Kidney tubule cell (primary cell): ENCODE data around the gene SYTL3.
A peak's percentile ranks its signal among the peaks of the same experiment; 100 is the strongest.
"Not testable (repeated sequence)": the region's sequence is repeated elsewhere in the genome, so short reads cannot be mapped to it uniquely, and the experiment has no call there.

ENCODE experiments used
- DNase-seq: peaks from one replicate; pipeline ENCODE4 v3.0.0-alpha.2; 2018; ENCODE audit warnings: low spot score

SYTL3 gene

DNA sequence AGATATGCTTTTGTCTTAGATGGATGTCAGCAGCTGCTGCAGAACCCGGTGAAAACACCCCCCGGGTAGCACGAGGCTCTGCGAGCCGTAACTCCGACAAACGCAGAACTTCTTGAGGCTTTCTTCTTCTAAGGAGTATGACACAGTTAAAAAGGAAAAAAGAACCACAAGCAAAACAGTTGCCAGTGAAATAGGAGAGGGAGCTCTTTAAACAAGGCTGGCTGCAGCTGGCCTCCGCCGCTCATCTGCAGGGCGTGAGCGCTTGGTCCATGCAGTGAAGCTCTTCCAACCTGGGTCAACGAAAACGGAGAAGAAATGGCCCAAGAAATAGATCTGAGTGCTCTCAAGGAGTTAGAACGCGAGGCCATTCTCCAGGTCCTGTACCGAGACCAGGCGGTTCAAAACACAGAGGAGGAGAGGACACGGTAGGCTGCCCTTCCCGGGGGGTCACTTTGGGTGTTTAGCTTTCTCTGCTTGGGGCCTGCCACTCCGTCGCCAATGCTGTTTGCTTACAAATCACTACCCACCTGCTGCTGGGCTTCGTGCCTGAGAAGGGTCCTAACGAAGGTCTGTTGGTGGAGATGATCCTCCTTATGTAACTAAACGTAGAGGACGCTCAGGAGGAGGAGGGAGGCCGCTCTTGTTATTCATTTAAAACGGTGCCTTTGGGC, 13.2 kb downstream of the SYTL3 start:
- DNase-seq = no peak

DNA sequence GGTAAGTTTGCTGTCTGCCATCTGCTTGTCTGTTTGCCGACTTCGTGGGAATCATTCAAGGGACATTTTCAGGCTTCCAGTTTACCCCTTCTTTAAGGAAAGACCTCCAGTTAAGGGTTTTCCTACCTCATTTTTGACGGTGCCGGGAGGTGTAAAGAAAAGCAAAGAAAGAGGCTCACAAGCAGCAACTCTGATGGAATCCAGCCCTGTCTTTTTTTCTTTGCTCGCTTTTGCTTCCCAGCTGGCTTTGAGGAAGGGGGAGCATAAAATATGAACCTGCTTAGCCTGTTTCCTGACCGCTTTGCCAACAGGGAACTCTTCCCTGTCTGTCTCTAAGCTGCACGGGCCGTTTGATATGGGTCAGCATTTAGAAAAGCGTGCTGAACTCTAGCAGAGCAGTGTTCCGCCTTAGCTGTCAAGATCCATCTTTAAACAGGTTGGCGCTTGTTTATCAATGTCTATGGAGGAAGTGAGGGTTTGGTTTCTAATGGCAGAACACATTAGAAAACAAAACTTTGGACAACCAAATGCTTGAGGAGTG, 13.8 kb downstream of the SYTL3 start:
- DNase-seq = no peak

DNA sequence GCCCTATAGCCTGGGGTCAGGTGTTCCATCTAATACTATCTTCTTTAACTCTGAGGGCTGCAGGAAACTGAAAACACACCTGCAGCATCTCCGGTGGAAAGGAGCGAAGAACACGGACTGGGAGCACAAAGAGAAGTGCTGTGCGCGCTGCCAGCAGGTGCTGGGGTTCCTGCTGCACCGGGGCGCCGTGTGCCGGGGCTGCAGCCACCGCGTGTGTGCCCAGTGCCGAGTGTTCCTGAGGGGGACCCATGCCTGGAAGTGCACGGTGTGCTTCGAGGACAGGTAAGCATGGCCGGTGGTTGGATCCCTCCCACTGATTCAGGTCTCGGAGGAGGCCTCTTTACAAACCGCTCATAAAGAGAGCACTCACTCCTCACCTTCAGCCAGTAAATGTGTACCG, 15.5 kb downstream of the SYTL3 start:
- DNase-seq = no peak

DNA sequence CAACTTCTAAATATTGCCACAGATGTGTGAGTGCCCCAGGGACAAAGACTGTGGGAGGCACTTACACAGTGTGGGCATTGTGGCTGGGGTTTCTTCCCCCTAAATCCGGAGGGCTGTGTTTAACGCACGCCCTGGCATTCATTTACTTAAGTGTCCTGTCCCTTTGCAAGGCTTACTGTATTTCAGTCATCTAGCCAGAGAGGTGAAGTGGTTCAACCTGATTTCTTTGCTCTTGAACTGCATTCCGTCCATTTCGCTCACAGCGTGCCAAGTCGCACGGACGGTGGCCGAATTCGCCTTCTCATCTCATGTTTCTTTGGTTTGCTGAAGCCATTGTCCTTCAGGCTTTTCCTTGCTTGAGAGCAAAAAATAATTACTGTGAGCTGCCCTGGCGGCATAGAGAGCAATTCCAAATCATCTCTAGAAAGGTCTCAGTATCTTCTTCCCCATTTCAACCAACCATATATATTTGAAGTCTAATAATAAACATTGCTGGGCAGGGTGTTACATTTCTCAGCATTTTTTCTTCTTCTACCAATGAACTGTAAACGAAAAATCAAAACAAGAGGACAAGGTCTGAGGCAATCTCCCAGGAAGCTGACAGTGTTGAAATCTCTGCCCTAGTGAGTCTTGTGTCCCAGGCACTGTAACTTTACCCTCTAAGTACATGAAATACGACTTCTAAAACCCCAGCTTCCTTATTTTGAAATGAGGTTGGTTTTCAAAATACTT, 16.9 kb downstream of the SYTL3 start:
- DNase-seq = no peak

DNA sequence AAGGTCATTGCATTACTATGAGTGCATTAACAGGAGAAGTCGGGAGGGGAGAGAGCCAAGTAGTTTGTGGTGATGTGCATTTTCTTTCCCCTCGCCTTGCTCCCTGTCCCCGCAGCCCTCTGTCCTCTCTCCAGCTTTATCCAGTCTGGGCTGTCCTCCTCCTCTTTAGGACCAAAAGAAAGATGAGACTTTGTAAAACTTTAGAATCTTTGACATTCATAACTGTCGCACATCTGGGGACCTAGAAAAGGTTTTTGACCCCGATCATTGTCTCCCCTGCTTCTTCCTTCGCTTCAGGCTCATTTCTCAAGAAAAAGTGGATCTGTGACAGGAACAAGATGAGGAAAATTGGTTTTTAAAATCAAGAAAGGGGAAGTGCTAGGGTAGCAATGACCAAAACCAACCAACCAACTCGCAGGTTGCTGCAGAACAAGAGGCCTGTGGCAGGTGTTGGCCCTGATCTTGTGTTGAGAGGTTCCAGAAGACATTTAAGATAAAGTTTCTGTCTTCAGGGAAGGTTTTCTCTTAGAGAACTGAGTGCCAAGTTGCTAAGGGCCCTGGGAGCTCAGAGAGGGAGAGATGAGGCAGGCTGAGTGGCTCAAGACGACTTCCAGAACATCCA, 17.6 kb downstream of the SYTL3 start:
- DNase-seq = no peak

DNA sequence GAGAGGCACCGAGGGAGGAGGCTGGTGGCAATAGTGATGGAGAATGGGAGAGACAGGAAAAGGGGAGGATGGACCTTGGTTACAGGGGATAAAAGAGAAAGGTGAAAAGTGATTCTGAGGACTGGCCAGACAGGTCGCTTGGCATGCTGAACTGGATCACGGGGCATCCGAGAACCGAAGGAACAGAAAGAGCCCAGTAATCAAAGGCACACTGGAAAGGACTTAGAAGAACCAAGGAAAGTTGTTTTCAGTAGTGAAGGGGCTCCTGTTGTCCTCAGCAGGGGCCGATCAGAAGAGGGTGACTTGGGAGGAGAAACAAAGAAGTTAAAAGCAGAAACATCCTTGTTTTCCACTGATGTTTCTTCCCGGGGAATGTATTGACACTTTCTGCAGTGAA, 18.9 kb downstream of the SYTL3 start:
- no peak for DNase-seq

DNA sequence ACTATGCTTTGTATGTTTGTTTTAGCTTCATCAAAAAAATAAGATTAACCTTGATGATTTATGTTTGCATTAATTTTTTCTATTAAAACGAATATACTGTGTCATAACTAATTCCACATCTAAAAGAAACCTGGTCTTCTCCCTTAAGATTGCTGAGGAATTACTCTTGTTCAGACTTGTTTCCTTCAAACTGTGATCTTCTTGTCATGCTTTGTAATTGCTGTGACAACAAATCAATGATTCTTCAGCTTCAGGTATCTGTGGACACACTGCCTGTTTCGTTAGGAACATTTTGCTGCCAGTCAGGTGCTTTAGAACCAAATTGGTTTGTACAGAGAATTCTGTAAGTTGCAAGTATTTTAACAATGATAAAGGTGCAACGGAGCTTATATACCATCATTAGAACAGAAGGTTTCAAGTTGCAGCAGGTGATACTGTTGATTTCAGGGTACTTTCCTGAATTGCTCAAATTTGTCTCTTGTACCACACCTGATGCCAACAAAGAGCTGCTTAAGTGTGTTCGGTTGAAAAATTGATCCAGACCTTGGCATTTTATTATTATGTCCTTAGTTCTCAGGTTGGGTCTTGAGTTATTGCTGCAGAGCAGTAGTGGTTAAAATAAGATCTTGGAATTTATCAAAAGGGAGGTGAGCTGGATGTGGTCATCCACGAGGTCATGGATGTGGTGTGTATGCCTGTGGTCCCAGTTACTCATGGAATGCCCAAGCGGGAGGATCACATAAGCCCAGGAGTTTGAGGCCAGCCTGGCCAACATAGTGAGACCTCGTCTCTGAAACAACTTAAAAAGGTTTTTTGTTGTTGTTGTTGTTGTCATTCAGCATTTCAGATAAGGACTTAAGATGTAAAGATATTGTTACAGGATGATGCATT, 19.5 kb downstream of the SYTL3 start:
- peak; percentile 68 for DNase-seq

DNA sequence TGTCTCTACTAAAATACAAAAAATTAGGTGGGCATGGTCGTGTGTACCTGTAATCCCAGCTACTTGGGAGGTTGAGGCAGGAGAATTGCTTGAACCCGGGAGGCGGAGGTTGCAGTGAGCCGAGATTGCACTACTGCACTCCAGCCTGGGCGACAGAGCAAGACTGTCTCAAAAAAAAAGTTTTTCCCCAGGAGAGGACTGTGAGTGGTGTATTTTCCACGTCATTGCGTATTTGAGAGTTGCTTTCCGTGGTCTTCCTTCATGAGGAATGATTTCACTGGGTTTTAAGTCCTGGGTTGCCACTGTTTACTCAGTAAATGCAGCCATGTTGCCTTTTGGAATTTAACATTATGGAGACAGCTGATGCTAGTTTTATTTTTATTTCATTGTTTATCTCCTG, 22.3 kb downstream of the SYTL3 start:
- not testable (repeated sequence) for DNase-seq

DNA sequence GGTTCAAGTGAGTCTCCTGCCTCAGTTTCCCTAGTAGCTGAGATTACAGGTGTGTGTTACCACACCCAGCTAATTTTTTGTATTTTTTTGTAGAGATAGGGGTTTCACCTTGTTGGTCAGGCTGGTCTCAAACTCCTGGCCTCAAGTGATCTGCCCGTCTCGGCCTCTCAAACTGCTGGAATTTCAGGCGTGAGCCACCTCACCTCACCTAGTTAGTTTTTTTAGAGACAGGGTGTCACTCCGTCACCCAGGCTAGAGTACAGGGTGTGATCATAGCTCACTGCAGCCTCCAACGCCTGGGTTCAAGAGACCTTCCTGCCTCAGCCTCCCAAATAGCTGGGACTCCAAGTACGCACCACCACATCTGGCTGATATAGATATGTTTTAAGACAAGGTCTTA, 22.9 kb downstream of the SYTL3 start:
- no peak for DNase-seq

DNA sequence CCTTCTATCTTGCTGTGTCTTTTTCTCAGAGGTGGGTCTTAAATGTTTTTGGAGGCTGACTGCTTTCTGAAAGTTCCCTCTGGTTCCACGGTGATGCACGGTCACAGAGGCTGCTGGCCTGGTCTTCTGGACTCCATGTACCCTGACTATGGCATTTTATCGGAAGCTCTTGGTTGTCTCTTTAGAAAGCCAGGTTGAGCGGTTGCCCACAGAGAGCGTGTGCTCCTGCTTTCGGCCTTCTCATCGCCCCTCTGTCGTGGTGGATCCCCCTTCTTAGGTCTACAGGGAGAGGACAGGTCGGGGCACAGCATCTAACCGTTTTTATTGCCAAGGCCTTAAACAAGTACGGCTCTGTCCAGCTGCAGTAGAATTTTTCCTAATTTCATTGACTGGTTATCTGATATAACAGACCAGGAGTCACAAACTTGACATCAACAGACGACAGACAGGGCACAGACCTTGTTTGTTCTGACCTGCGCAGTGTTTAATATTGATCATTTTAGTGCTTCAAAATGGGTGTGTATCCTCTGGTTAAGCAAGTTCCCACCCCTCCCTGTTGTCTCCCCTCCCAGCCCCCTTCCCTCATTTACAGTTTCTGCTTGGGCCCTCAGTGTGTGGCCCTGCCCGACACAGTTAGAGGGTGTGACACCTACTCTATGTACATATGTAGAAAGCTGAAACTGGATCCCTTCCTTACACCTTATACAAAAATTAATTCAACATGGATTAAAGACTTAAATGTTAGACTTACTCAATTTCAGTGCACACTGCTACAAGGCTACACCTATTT, 24.7 kb downstream of the SYTL3 start:
- DNase-seq = no peak

DNA sequence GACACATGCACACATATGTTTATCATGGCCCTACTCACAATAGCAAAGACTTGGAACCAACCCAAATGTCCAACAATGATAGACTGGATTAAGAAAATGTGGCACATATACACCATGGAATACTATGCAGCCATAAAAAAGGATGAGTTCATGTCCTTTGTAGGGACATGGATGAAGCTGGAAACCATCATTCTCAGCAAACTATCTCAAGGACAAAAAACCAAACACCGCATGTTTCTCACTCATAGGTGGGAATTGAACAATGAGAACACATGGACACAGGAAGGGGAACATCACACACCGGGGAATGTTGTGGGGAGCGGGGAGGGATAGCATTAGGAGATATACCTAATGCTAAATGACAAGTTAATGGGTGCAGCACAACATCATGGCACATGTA, 27.2 kb downstream of the SYTL3 start:
- not testable (repeated sequence) for DNase-seq

DNA sequence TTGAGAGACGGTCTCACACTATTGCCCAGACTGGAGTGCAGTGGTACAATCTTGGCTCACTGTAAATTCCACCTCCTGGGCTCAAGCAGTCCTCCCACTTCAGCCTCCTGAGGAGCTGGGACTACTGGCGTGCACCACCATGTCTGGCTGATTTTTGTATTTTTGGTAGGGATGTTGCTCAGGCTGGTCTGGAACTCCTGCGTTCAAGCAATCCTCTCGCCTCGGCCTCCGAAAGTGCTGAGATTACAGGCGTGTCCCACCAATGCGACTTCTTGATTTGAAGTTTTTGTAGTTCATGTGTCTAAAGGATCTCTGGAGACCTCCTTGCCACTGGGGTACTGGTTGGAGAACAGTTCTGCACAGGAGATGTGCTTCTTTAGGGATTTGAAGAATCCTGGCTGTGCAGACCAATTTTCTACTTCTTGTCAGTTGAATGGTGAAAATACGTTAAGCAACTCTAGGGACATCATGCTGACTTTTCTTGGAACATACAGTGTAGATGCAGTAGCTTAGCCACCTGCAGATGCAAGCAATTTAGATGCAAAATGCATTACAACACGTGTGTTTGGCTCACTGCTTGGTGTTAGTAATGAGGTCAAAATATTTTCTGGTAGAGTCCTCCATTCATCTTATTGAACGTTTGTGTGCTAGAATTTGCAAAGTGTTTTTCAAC, 28.2 kb downstream of the SYTL3 start:
- DNase-seq = no peak

DNA sequence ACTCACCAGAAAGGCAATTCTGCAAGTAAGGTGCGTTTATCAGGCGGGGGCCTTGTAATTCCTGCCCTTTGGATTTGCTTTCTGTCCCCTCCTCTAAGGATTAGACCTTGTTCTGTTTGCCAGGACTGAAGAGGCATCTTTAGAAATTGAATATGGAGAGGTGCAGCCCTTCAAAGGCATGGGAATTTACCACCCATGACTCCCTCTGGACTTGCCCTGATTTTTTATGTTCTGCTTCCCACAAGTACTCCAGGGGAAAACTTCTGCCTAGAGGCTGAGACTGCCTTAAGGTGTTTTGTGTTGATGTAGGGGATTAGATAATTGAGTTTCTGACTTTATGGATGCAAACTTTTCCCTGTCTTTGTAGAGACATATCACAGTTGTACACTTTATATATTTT, 30.2 kb downstream of the SYTL3 start:
- no peak for DNase-seq

DNA sequence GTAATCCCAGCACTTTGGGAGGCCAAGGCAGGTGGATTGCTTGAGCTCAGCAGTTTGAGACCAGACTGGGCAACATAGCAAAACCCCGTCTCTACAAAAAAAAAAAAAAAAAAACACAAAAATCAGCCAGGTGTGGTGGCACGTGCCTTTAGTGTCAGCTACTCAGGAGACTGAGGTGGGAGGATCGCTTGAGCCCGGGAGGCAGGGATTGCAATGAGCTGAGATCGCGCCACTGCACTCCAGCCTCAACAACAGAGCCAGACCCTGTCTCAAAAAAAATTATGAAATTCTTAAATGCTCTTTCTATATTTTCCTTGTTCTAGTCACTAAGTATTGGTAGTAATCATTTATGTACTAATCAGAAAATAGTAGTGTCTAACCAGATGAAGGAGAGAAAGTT, 30.6 kb downstream of the SYTL3 start:
- DNase-seq = no peak

DNA sequence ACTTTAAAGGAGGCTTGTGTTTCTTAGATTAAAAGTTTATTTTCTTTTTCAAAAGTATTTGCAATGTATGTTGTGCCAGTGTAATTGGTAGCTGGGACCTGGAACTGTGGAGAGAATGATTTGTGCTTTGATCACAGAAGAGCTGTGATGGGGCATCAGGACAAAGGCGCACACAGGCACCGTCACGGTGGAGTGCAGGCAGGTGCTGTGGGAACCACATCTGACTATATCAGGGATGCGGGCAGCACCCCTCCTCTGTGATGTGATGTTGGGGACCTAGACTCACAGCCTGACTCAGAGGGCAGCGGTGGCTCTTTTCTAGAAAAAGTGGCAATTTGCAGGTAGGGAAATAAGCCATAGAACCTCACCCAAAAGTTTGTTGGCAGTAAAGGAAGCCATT, 34.5 kb downstream of the SYTL3 start:
- DNase-seq = no peak

DNA sequence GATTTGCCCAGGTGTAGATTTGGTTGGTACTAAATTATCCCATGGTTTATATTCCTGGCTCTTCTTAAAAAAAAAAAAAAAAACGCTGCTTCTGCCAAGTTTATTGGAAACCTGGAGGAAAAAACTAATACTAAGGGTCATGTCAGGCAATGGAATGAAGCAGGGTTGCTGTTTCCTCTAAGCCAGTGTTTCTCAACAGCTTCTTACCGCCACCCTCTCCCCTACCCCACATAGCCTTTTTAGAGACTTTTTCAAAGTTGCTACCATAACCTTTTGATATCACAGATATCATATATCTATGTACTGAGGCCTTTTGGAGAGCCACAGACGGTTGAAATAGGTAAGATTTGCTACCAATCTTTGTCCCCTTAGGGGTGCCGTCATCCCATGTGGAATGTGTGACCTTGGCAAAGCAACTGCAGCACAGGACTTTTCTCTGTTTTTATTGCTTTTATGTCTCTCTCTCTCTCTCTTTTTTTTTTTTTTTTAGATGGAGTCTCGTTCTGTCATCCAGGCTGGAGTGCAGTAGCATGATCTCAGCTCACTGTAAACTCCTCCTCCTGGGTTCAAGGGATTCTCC, 35.0 kb downstream of the SYTL3 start:
- no peak for DNase-seq

DNA sequence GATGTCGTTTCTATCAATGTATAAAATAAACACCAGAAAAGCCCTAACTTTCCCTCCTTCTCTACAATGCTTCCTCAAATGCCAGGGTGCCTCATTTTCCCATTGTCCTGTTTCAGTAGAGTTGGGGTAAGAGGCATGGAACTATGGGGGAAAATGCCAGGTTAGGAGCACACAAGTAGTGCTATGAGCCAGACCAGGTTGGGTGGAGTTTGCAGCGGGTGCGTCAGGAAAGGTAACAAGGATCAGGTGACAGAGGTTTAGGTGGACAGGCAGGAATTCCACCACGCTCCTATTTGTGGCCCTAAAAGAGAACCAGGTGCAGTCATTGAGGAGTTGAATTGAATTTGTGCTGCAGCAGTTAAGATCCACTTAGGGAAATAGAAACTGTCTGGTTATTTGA, 36.5 kb downstream of the SYTL3 start:
- no peak for DNase-seq

DNA sequence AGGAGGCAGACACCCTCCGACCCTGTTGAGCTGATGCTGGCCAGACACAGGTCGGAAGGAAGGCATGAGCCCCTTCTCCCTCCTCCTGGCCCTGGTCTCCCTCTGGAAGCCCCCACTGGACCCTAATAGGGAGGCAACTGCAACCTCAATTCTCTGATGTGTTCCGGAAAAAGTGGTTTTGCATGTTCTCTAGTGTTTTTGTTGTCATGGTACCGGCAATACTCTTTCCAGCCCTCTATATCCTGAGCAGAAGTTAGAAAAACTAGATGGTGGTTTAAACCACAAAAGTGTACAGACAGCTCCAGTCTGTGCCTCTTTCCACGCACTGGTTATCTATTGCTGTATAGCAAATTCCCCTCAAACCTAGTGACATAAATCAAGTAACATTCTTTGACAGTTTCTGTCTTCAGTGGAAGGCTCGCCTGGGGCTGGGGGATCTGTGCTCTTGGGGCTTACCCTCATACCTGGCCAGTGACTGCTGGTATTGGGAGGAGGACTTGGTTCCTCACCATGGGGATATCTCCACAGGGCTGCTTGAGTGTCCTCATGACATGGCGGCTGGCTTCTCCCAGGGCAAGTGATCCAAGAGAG, 37.0 kb downstream of the SYTL3 start:
- DNase-seq = no peak

DNA sequence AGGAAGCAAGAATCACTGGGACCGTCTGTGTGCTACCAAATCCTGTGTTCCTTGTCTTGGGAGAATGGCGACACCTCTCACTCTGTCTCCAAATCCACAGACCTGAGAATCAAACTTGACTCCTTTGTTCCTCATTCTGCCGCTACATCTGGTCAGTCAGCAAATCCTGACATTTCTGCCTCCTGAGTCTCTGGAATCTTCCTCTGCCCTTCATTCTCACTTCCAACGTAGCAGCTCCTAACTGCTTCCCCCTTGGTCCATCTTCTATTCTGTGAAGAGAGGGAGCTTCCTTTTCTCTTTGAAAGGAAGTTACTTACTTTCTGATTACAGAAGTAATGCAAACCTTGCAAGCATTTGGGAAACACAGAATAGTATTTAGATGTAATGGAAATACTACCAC, 37.7 kb downstream of the SYTL3 start:
- no peak for DNase-seq

DNA sequence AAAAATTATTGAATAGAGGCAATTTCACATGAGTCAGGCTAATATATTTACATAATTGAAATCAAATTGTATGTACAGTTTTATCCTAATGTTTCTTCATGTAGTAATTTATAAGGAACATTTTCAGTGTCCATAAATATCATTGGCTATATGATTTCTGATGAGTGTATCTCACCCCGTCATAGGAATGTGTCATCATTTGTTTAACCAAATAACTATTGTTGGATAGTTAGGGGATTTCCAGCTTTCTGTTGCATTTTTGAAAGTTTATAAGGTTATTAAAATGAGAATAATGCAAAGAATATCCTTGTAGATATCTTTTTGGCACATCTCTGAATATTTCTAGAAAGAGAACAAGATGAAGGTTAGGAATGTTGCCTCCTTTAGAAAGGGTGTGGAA, 39.0 kb downstream of the SYTL3 start:
- no peak for DNase-seq
